Esophagus muscularis mucosa (tissue), 4 donors: Measurements from ENCODE around the gene HDAC5. TPM values are rescaled to one million over a fixed set of nuclear protein-coding genes. Genes with fewer than 3 reads are reported as not detected.

Experiments
- DNase-seq: peaks from one replicate; pipeline ENCODE4 v3.0.0-alpha.2; 2017; ENCODE audit errors: extremely low spot score
- H3K27ac ChIP-seq, 4 donors: fragments of 200-600 bp; sonication (generic); replicated peaks in 1 of 4; 1 replicate in 3 of 4; 2 replicates in 1 of 4; pipeline ENCODE4 v1.5.1; 2016 to 2019; ENCODE audit warnings: mild to moderate bottlenecking in 1 of 4
- H3K27me3 ChIP-seq, 4 donors: fragments of 200-600 bp; sonication (generic); one replicate each; pipeline versions ENCODE4 v1.5.1 to v1.6.0; 2016 to 2019
- H3K36me3 ChIP-seq, 4 donors: fragments of 200-600 bp; sonication (generic); one replicate each; pipeline ENCODE4 v1.5.1; 2016 to 2019
- H3K4me1 ChIP-seq, 4 donors: fragments of 200-600 bp; sonication (generic); one replicate each; pipeline ENCODE4 v1.5.1; 2016 to 2019
- H3K4me3 ChIP-seq, 4 donors: fragments of 200-600 bp; sonication (generic); 1 replicate in 2 of 4; 2 replicates in 2 of 4; pipeline ENCODE4 v1.5.1; 2016 to 2019; ENCODE audit warnings: mild to moderate bottlenecking in 4 of 4, moderate library complexity in 1 of 4
- H3K9me3 ChIP-seq, 4 donors: fragments of 200-600 bp; sonication (generic); 1 replicate in 3 of 4; 2 replicates in 1 of 4; pipeline ENCODE4 v1.5.1; 2016 to 2019
- CTCF ChIP-seq, 3 experiments: fragments of 200-600 bp in 2 of 3; fragments of 450-650 bp in 1 of 3; sonication (generic) in 2 of 3; IDR thresholded peaks; one replicate each; pipeline ENCODE4 v1.5.1; 2017 to 2019; ENCODE audit warnings: antibody characterized with exemption in 3 of 3, mild to moderate bottlenecking in 2 of 3, moderate library complexity in 1 of 3
- EP300 ChIP-seq: sonication (generic); formaldehyde crosslinking; IDR thresholded peaks from one replicate; pipeline ENCODE4 v1.6.1; 2017; ENCODE audit warnings: antibody characterized with exemption
- POLR2A ChIP-seq: fragments of 450-650 bp; IDR thresholded peaks from one replicate; pipeline ENCODE4 v1.6.1; 2017; ENCODE audit warnings: antibody characterized with exemption, moderate library complexity, mild to moderate bottlenecking, low read depth
- POLR2AphosphoS5 ChIP-seq, 2 donors: sonication (generic); formaldehyde crosslinking; IDR thresholded peaks; one replicate each; pipeline ENCODE4 v1.6.1; 2017; ENCODE audit warnings: antibody characterized with exemption in 2 of 2
- WGBS: methylation state at CpG from one replicate; pipeline ENCODE4 v1.1.5; 2018; 5-methylcytosine and 5-hydroxymethylcytosine counted together
- intact Hi-C: fragments of 100-400 bp; cut with DNase I; formaldehyde crosslinking; loops from one replicate; pipeline ENCODE4 v1.15.1; 2023
- total RNA-seq, 4 donors: library from RNA; depleted of rRNA; stranded (reverse); fragments of >200 nt; gene quantifications; one replicate each; pipeline versions ENCODE4 v1.1.0 to v1.2.1, GENCODE V29; 2016

HDAC5 gene
- total RNA-seq, 4 donors from 2014 or later = 75.6 to 237 (median 130) TPM

- H3K27me3 ChIP-seq = no peaks in the 10 kb centered on the region
- no peaks in the 10 kb centered on the region for H3K9me3 ChIP-seq
- TF ChIP-seq POLR2A (no peak), CTCF (IDR thresholded peaks at IDR 0.05) (no peak), EP300 (no peak), POLR2AphosphoS5 (IDR thresholded peaks at IDR 0.05) (no peak)
- DNase-seq = no peak
- intact Hi-C loops = no loop called here
- H3K4me3 ChIP-seq = no peak overlapping the region
- H3K4me1 ChIP-seq = peaks cover 5 to 24% (median 18%) of the 10 kb centered on the region in 4 donors
- 92% methylated on average over 12 of the region's 16 CpGs for WGBS
- H3K27ac ChIP-seq = no peak overlapping the region
- H3K36me3 ChIP-seq = peaks cover 48 to 98% (median 91%) of the 10 kb centered on the region in 4 donors
Observed at GRCh38 chr17:44088254-44088653, 35.2 kb downstream of the HDAC5 start.

- H3K27me3 ChIP-seq = no peaks in the 10 kb centered on the region
- no peak for DNase-seq
- intact Hi-C loops = no loop called here
- peak overlapping the region in 3 of 4 donors; percentile 60 to 72 (median 66) for H3K27ac ChIP-seq
- TF ChIP-seq POLR2AphosphoS5 (IDR thresholded peaks at IDR 0.05) (no peak), CTCF (IDR thresholded peaks at IDR 0.05) (no peak), EP300 (no peak), POLR2A (no peak)
- no peaks in the 10 kb centered on the region for H3K9me3 ChIP-seq
- H3K36me3 ChIP-seq = peaks cover 50 to 98% (median 91%) of the 10 kb centered on the region in 4 donors
- peaks cover 5 to 24% (median 18%) of the 10 kb centered on the region in 4 donors for H3K4me1 ChIP-seq
- 59% methylated on average over 7 of the region's 8 CpGs for WGBS
- no peak overlapping the region for H3K4me3 ChIP-seq
Observed at GRCh38 chr17:44087319-44087718, 36.1 kb downstream of the HDAC5 start.

GRCh38 chr17:44086364-44087311, 36.8 kb downstream of the HDAC5 start:
- 25% methylated on average over 14 of the region's 23 CpGs for WGBS
- Histone ChIP-seq H3K4me1 (peaks cover 5 to 24% (median 18%) of the 10 kb centered on the region in 4 donors), H3K36me3 (peaks cover 47 to 98% (median 91%) of the 10 kb centered on the region in 4 donors), H3K27me3 (no peaks in the 10 kb centered on the region), H3K27ac (peak overlapping the region; percentile 60 to 72 (median 69)), H3K4me3 (no peak overlapping the region), H3K9me3 (no peaks in the 10 kb centered on the region)
- no peak for DNase-seq
- TF ChIP-seq POLR2AphosphoS5 (IDR thresholded peaks at IDR 0.05) (peak in 1 of 2 donors; percentile 30), POLR2A (no peak)
- intact Hi-C loops = no loop called here

- no peak overlapping the region for H3K4me3 ChIP-seq
- intact Hi-C loops = no loop called here
- peak overlapping the region; percentile 60 to 72 (median 69) for H3K27ac ChIP-seq
- H3K36me3 ChIP-seq = peaks cover 40 to 98% (median 89%) of the 10 kb centered on the region in 4 donors
- no peak for DNase-seq
- 63% methylated on average over 5 of the region's 5 CpGs for WGBS
- peaks cover 5 to 24% (median 18%) of the 10 kb centered on the region in 4 donors for H3K4me1 ChIP-seq
- no peaks in the 10 kb centered on the region for H3K9me3 ChIP-seq
- TF ChIP-seq EP300 (no peak), CTCF (IDR thresholded peaks at IDR 0.05) (no peak), POLR2A (no peak), POLR2AphosphoS5 (IDR thresholded peaks at IDR 0.05) (no peak)
- H3K27me3 ChIP-seq = no peaks in the 10 kb centered on the region
Observed at GRCh38 chr17:44085908-44086307, 37.5 kb downstream of the HDAC5 start.

- no peak for DNase-seq
- Histone ChIP-seq H3K4me3 (no peak overlapping the region), H3K27ac (no peak overlapping the region), H3K4me1 (peaks cover 5 to 24% (median 18%) of the 10 kb centered on the region in 4 donors), H3K27me3 (no peaks in the 10 kb centered on the region), H3K9me3 (no peaks in the 10 kb centered on the region), H3K36me3 (peaks cover 41 to 98% (median 89%) of the 10 kb centered on the region in 4 donors)
- TF ChIP-seq EP300 (no peak), POLR2A (no peak), POLR2AphosphoS5 (IDR thresholded peaks at IDR 0.05) (no peak)
- intact Hi-C loops = no loop called here
- WGBS = 78% methylated on average over 7 of the region's 7 CpGs
Observed at GRCh38 chr17:44084921-44085320, 38.5 kb downstream of the HDAC5 start.
